HG03558 (cell line): ENCODE data around the gene CALHM3.

Source experiments
- ATAC-seq: cut with Tn5 transposase; IDR thresholded peaks from one replicate; pipeline ENCODE4 v1.9.1; 2021; ENCODE audit warnings: moderate number of reproducible peaks; ENCODE audit not compliant: unreplicated experiment; ENCODE audit errors: extremely low read depth

Gene CALHM3

DNA sequence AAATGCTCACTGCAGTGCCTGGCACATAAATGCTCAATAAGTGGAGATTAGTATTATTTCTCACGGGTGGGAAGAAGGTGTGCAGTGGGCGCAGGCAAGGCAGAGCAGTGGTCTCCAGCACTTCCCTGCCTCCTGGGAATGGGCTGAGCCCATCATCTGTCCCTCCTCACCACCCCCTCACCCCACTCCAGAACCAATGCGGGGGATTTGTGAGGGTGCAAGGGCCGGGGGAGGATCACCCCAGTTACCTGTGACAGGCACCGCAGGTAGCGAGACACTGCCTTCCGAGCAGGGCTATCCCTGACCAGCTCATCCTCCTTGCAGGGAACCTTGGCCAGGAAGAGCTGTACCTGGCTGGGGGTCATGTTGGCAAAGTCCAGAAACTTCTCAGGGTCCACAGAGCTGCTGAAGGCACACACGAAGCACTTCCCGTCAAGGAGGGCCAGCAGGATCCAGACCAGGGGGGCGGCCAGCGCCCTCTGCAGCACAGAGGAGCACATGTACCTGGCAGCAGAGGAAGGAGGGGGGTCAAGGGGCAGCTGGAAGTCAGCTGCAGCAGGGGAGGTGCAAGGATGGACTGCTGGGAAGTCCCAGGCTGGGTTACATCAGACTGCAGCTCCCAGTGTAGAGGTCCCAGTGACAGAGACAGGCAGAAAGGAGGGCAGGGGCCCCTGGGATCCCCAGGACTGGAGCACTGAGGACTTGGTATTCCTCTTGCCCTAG lies 2.8 kb downstream of the CALHM3 start:
- no peak for ATAC-seq

DNA sequence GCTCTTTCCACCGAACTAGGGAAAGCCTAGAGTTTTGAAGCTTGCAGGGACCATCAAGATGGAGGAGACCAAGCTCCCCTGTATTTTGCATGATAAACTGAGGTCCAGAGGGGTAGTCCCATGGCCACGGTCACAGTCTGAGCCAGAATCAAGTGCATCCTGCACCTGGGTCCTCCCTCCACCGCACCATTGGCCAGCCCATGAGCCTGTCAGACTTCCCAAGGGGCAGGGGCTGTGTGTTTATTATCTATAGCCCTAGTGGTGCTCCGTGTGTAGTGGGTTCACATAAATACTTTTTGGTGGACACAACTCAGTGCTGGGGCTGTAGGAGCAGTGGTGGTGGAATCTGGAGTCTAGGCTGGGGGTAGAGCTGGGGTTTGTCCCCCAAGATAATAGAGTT lies 3.6 kb downstream of the CALHM3 start:
- ATAC-seq, result no peak

DNA sequence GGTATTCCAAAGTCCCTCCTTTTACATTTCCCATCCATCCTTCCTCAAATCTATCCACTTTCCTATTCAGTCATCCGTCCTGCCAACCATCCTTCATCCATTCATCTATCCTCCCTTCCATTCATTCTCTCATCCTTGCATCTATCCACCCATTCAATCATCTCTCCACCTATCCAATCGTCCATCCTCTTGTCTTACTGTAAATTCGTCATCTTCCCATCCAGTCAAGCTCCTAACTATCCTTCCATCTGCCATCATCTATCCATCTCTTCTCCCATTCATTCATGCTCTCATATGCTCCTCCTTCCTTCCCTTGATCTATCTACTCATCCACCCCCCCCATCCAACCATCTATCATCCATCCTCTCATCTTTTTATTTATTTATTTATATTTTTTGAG lies 5.0 kb downstream of the CALHM3 start:
- ATAC-seq, result no peak

DNA sequence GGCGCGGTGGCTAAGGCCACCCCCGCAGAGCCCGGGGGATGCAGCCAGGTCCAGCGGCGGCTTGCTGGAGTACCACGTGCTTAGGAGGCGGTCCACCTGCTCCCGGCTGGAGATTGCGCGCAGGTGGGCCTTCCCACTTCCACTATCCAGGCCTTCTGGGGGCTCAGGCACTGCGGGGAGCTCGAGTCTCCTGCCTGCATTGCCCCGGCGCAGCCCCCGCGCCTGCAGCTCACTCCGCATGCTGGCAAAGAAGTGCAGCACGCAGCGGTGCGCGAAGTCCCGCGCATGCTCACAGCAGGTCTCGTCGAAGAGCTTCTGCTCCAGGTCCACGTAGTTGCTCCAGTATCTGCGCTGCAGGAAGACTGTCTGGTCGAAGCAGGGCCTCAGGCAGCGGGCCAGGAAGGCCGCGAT lies 5.8 kb downstream of the CALHM3 start:
- no peak for ATAC-seq

DNA sequence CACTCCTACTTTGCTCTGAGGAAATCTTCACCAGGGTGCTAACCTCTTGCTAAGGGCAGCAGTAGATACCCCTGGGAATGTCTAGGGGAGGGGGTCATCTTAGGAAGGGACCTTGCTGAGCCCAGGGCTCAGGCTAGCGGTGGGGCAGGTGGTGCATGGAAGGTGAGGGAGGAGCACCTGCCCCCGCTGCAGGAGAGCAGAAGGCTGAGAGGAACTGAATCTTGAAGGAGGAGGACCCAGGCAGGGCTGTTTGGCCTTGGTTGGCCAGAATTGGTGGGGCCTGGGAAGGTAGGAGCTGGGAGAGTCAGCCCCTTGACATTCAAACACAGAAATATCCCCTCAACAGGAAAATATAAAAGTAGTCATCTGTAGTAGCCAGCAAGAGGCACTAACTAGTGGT lies 7.0 kb downstream of the CALHM3 start:
- ATAC-seq, result no peak

DNA sequence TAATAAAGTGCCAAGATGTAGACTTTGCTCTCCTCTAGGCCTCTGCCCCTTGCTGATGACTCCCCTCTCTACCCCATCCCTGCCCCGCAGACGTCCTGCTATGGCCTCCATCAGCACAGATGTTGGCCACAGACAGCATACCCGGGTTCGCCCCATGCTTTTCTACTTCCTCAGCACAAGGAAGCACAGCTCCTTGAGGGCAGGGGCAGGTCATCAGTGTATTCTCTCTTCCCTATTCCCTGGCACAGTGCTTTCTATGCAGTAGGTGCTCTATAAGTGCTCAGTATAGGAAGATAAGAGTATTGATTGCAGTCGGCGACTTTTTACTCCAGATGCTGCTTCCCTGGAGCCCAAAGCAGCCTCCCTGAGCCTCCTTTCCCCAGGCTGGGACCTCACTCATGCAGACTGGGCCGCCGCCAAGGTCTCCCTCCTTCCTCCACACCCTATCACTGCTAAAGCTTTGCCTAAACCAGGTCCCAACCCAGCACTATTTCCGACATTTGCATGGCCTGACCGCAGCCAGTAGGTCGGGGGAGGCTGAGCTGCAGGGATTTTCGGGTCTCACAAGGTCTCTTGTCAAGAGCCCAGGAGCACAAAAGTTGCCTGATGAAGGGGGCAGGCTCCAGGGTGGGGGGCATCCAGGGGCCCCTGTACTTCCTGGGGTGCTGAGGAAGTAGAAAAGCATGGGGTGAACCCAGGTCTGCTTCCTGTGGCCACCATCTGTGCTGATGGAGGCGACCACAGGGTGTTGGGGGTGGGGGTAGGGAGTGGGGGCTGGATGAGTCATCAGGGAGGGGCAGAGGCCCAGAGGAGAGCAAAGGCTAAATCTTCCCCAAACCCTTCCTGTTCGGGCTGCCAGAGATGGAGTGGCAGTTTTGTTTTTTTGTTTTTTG lies 8.0 kb downstream of the CALHM3 start:
- ATAC-seq, result peak; percentile 71

DNA sequence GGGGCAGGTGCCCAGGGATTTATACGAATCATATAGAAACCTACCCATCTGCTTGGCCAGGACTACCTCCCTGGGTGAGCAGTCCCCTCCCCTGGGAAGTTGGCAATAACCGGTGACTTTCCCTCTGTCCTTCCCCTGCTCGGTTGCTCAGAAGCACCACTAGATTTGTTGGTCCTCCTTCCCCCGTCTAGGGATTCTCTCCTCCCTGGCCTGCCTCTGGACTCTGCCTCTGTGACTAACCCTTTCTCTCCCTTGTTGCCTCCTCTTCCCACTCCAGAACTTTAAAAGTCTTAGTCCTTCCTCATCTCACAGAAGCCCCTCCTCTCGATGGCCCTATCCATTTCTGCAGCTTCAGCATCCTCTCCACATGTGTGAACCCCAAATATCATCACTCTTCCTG lies 9.8 kb downstream of the CALHM3 start:
- ATAC-seq, result no peak

DNA sequence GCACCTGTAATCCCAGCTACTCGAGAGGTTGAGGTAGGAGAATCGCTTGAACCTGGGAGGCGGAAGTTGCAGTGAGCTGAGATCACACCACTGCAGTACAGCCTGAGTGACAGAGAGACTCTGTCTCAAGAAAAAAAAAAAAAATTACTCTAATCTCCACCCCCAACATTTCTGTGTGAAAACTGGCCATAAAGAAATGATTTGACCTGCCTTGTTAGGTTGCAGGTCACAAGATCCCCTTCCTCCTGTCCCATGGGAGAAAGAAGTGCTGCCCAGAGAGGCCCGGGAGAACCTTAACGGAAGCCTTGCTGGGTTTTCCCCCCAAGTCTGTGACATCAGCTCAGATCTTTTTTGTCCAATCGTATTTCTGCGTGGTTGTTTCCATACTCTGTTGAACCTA lies 11.6 kb downstream of the CALHM3 start:
- ATAC-seq, result no peak

DNA sequence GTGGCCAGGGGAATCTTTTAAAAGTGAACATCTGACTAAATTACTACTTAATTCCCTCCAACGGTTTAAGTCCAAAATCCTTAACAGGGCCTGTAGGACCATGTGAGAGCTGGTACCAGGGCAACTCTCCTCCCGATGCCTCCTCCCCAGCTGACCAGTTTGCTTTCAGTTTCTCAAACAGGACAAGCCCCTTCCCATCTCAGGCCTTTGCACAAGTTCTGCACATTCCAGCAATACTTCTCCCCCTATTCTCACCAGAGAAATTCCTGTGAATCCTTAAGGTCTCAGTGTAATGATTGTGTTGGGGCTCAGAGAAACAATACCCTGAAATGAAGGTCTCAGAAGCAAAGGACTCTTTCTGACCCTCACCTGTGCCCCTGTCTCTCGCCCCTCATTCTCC lies 12.3 kb downstream of the CALHM3 start:
- no peak for ATAC-seq

DNA sequence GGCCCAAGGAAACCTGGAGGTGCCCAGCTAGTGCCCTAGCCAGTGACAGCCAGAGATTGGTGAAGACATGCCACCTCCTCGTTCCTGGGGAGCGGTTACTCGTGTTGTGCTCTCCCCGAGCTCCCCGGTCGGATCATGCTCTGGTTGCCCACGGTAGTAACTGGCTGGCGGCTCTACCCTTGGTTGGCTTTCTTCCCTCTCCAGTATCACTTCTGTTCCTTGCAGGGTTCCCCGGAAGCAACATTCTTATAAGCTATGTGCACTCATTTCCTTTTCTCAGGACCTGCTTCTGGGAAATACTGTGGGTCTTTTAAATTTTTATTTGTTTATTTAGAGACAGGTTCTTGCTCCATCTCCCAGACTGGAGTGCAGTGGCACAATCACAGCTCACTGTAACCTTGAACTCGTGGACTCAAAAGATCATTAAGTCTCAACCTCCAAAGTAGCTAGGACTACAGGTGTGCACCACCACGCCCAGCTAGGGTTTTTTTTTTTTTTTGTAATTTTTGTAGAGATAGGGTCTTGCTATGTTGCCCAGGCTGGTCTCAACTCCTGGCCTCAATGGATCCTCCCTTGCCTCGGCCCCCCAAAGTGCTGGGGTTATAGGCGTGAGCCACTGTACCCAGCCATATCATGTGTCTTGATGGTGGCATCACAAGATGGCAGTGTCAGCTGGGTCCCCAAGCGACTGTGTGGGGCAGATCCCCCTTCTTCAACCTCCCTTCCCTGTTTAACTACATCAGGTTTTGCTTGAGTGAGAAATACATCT lies 13.4 kb downstream of the CALHM3 start:
- no peak for ATAC-seq

DNA sequence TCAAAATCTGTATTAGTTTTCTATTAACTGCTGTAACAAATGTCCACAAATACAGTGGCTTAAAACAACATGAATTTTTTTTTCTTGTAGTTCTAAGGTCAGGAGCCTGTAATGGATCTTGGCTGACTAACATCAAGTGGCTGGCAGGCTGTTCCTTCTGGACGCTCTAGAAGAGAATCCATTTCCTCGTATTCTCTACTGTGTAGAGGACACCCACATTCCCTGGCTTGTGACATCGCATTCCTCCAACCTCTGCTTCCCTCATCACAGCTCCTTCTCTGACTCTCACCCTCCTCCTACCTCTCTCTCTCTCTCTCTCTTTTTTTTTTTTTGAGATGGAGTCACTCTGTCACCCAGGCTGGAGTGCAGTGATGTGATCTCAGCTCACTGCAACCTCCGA lies 15.5 kb downstream of the CALHM3 start:
- ATAC-seq, result no peak

DNA sequence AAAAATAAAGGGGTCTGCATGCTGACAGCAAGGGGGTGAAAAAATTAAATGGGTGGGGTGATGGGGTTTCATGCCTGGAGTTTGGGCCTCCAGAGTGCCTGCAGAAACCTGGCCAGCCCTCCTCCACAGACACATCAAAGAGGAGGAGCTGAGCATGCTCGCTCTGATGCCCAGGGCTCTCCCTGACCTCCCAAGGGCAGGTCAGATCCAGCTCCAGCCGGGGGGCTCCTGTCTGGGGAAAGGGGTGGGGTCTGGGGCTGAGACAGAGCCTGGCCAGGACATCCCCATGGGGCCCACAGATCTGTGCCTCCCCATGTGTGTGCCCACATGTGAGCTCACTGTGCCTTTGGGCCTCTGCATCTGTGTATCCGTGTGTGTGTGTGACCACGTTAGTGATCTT lies 19.4 kb downstream of the CALHM3 start:
- ATAC-seq, result no peak

DNA sequence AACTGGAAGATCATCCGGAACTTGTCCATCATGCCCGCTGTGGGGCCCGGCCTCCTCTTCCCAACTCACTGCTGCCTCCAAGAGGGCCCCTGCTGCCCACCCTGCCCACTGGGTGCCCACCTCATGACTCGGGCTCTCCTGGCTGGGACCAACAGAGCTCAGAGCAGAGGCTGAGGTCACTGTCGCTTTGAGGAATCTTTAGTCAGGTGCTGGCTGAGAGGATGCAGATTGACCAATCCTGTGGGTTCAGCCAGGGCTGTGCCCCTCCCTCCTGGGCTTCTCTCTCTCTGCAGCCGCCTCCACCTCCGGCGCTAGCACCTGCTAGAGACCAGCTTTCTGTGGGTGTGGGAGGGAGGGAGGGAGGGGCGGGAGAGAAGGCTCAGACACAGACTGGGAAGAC lies 20.3 kb downstream of the CALHM3 start, which contains the start of gene CALHM1:
Gene CALHM1 (minus strand): TSS at position 181 of the 400 bp plus-strand sequence. CDS start 149 bp downstream, at position 32.
- no peak for ATAC-seq

DNA sequence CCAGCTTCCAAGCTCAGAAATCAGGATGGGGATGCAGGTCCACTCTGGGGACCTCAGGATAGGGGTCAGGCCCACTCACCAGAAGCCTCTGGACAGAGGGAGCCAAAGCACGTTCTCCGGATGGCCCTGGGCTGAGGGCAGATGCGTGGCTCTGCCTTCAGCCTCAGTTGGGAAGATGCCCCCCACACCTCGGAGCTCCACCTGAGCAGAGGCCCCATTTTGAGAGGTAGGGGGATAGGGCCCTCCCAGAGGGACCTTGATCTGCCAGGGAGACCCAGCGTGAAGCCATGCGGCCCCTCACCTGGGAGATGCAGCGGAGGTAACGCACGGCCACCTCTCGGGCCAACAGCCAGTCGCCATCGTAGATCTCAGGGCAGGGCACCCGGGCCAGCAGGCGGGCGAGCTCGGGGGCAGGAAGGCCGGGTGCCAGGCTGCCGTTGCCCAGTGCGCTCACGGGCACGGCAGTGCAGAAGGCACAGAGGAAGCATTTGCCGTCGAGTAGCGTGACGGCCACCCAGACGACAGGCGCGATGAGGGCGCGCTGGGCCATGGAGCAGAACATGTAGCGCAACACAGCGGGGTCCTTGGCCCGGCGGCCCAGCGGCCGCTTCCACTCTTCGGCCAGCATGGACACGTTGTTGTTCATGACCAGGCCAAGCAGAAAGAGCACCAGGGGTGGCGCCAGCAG lies 21.0 kb downstream of the CALHM3 start:
- ATAC-seq, result no peak

DNA sequence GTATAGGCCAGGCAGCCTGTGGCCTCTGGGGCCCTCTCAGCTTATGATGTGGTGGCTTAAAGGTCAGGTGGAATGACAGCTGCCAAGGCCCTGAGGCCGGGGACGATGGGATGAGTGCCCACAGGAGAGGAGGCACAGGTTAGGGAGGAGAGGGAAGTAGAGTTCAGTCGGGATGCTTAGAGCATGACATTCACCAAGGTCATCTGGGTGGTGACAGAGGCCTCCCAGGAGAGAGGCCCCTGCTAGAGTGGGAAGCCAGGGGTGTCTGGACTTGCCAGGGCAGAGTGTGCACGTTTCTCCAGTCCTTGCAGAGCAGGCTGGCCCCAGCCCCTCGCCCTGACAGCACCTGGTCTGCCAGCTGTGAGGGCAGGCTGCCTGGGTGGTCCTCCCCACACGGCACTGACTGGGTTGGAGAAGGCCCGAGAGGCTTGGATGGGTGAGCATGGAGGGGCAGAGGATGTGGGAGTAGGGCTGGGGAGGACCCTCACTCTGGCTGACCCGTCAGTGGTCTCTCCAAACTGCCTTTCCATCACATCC lies 21.8 kb downstream of the CALHM3 start:
- ATAC-seq, result no peak

DNA sequence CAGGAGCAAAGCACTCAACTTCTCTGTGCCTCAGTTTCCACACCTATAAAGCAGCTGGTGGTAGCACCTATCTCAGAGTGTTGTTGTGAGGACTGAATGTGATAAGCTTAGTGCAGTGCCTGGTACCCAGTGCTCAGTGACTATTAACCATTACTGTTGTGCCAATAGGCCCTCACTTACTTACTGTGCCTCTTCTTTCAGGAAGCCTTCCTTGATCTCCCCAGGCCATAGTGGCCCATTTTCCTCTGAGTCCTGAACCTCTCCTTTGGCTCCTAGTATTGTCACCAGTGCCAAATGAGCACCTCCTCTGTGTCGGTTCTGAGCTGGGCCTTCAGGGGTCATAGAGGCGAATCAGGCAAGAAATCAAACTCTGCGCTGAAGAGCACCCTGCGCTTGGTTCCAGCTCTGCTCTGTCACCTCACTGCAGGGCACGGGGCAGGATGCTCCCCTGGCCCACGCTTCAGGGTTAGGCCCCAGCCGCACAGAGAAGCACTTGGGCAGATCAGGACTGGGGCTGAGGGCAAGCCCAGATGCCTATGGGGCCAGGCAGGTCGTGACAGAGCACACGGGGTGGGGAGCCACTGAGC lies 22.9 kb downstream of the CALHM3 start:
- no peak for ATAC-seq

DNA sequence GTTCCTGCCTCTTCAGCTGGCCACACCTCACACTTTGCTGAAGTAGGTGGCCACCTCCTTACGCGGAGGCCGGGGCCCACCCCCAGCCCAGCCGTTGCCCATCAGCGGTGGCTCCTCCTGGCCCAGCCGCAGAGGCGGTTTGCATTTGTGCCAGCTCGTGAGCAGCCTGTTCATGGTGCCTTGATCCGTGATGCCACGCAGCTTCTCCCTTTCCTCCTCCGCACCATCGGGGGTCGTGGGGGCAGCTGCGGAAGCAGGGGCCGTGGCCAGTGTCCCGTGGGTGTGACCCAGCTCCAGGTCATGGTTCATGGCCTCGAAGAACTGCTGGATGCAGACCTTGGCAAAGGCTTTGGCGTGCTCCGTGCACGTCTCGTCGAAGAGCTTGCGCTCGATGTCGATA lies 23.8 kb downstream of the CALHM3 start:
- no peak for ATAC-seq

DNA sequence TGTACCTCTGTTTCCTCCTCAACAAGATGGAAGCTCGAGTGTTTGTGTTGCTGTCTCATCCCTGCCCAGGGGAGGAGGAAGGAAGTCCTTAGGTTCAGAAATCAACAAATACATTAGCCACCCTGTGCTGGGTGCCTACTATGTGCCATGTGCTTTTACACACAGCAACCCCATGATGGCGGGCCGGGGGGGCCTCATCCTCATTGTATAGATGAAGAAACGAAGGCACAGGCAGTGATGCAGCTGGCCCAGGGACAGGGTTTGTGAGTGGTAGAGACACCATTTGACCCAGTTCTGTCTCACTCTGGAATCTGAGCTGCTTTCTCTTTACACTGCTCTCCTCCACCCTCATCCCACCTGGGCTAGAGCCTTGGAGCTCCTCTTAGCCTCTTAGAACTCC lies 25.0 kb downstream of the CALHM3 start:
- ATAC-seq, result no peak

DNA sequence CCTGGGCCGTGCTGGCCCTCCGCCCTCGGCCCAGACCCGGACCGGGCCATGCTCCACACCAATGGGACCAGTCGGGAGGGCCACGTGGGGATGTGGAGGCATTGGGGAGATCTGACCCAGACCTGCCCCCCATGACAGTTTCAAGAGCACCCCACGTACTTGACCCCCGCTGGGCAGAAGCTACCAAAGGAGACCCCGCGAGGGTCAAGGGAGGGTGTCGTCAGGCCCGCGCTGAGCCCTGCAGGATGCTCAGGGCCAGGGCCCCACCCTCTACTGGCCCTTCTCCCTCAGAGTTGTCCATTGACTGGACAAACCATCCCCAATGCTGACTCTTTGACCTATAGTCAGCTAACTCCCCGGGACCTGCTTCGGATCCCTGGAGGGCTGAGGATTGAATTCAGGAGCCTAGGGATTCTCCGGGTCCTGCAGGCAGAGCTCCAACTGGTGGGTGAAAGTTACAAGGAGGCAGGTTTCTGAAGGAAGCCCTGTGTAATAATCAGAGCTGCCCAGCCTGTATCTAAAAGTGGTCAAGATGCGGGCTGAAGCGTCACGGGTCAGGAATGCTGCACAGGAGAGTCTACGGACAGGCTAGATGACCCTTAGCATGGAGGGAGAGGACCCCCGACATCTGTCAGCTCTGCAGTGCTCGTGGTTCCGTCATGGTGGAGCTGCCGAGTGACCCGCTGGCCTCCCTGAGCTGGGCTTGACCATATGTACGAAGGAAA lies 26.4 kb downstream of the CALHM3 start:
- ATAC-seq, result no peak
